ENCODE data around the gene PKD1L1.

- no peak for TF ChIP-seq TAF1 (IDR thresholded peaks at IDR 0.05; ENCODE audit: borderline replicate concordance, low read depth, low read length)
- no peak for TF ChIP-seq POLR2A (IDR thresholded peaks at IDR 0.05; ENCODE audit: low read depth, low read length)
- no peak for TF ChIP-seq POLR2AphosphoS5 (IDR thresholded peaks at IDR 0.05; ENCODE audit: low read depth, low read length)
Measured at GRCh38 chr7:47809387-47809786, 138.9 kb downstream of the PKD1L1 start.
